Stimulated activated CD8-positive, alpha-beta memory T cell treated with anti-CD3 and anti-CD28 coated beads, Interleukin-7, amount 100 ng/mL, for 24 hours (primary cell): ENCODE data around the gene PLEKHG4B.

Source experiments
- DNase-seq: peaks from one replicate; pipeline ENCODE4 v3.0.0-alpha.2; 2020; ENCODE audit warnings: low read depth

The PLEKHG4B gene

DNA sequence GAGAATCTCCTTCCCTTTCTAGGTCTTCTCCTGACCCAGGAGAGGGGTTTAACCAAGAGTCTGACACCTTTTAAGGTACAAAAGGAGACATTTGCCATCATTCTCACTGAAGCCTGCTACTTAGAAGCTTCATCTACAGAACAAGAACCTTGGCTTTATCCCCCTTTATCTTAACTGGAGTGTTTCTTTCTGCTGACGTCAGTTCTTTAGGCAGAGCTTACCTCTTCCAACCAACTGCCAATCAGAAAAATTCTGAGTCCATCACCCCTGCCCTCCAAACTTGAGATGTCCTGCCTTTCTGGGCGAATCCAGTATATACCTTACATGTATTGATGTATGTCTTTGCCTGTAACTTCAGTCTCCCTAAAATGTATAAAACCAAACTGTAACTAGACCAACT lies 37.2 kb downstream of the PLEKHG4B start:
- DNase-seq, result no peak

GRCh38 chr5:129820-130219 lies 37.9 kb downstream of the PLEKHG4B start:
- no peak for DNase-seq

- no peak for DNase-seq
Observed at GRCh38 chr5:130601-131131, 38.7 kb downstream of the PLEKHG4B start.

DNA sequence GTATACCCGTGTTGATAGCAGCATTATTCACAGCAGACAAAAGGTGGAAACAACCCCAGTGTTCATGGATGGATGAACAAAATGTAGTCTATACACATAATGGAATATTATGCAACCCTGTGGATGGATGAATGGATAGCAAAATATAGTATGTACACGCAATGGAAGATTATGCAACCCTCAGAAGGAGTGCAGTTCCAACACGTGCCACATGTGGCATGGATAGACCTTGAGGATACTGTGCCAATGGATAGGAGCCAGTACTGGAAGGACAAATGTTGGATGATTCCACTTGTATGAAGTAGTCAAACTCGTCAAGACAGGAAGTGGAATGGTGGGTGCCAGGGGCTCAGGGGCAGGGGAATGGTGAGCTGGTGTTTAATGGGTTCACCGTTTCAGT lies 44.9 kb downstream of the PLEKHG4B start:
- no peak for DNase-seq

DNA sequence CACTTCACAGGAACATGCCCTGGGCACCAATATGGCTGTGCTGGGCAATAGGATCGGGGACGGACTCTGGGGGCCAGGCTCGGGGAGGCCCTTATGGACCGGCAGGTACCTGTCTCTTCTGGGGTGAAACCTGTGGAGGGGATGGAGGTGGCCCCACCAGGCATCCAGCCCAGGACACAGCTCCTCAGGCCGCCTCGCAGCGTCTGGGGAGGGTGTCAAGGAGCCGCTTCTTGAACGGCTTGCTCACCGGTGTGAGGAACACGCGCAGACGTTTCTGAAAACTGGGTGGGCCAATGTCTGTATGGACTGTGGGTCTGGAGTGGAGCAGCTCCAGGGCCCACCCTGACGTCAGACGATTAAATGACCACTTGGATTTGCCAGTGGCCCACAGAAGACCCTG lies 45.8 kb downstream of the PLEKHG4B start:
- DNase-seq, result no peak

DNA sequence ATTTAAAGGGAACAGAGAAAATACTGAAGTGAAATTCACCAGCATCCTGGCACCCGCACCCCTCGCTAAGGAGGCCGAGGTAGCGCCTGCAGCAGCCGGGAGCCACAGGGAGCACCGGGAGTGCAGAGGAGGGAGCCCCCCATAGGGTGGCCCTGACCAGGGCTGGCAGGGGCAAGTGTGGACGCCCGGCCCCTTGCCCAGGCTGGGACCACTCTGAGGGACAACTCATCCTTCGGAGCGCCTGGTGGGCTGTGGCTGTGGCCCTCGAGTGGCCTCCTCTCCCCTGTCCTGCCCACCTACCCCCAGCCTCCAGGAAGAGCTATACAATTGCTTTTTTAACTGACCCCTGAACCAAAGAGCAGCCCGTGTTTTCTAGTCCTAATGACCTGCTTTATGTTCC lies 47.0 kb downstream of the PLEKHG4B start:
- no peak for DNase-seq

GRCh38 chr5:139579-140442 lies 47.8 kb downstream of the PLEKHG4B start:
- DNase-seq, result no peak

GRCh38 chr5:140443-140829 lies 48.5 kb downstream of the PLEKHG4B start:
- no peak for DNase-seq

DNA sequence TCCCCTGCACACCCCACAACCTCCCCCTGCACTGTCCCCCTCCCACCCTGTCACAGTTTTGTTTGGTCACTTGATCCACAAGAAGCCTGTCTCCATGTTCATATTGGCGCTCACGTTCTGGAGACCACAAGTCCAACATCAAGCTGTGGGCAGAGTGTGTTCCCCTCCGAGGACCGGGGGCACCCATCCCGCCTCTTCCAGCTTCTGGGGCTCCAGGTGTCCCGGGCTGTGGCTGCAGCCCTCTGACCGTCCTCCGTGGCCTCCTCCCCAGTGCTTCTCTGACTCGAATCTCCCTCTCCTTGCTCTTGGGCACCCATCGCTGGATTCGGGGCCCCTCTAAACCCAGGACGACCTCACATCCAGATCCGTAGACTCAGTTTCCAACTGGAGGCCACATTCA lies 49.2 kb downstream of the PLEKHG4B start:
- DNase-seq, result no peak

- no peak for DNase-seq
Observed at GRCh38 chr5:141761-142160, 49.8 kb downstream of the PLEKHG4B start.

DNA sequence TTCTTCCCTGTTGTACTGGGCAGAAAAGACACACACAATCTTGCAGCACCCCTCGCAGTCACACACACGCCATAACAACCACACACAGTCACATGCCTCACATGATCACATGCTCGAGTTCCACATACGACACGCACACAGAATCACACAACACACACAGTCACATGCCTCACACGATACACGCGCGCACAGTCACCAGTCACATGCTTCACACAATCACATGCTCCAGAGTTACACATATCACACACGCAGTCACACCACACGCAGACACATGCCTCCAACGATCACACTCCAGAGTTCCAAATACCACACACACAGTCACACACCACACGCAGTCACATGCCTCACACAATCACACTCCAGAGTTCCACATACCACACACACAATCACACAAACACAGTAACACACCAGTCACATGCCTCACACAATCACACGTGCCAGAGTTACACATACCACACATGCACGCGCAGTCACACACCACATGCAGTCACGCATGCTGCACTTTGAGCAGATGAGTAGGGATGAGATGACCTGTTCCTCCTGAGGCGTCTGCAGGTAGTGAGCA lies 50.4 kb downstream of the PLEKHG4B start:
- no peak for DNase-seq

DNA sequence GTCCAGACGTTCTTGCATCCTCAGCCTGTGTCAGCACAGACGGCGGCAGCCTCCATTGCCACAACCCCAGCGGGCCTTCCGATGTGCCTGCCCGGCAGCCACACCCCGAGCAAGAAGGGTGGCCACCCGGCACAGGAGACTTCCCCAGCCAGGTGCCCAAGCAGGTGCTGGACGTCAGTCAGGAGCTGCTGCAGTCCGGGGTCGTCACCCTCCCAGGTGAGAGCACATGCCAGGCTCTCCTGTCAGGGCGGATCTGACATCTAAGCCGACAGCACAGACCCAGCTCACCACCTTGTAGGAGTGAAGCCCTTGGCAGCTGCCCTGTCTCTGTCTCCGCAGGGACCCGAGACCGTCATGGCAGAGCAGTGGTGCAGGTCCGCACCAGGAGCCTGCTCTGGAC lies 51.1 kb downstream of the PLEKHG4B start:
- no peak for DNase-seq

- DNase-seq, result no peak
Observed at GRCh38 chr5:144941-145340, 53.0 kb downstream of the PLEKHG4B start.

GRCh38 chr5:145585-146323 lies 53.8 kb downstream of the PLEKHG4B start:
- no peak for DNase-seq

GRCh38 chr5:147751-148150 lies 55.8 kb downstream of the PLEKHG4B start:
- no peak for DNase-seq

GRCh38 chr5:149745-150485 lies 57.9 kb downstream of the PLEKHG4B start:
- no peak for DNase-seq

- no peak for DNase-seq
Observed at GRCh38 chr5:150746-151145, 58.8 kb downstream of the PLEKHG4B start.

GRCh38 chr5:152077-152476 lies 60.1 kb downstream of the PLEKHG4B start:
- no peak for DNase-seq

- DNase-seq, result no peak
Observed at GRCh38 chr5:153256-153655, 61.3 kb downstream of the PLEKHG4B start.

GRCh38 chr5:154236-154635 lies 62.3 kb downstream of the PLEKHG4B start:
- DNase-seq, result no peak

GRCh38 chr5:154826-155225 lies 62.9 kb downstream of the PLEKHG4B start:
- no peak for DNase-seq
